Measurements from ENCODE around the gene PCDH17. TPM values are rescaled to one million over a fixed set of nuclear protein-coding genes. Genes with fewer than 3 reads are reported as not detected.

Gene PCDH17
- total RNA-seq, 2 experiments from 2014 or later = not detected

- DNase-seq (no peak), ATAC-seq (no peak)
- Mint-ChIP-seq H3K36me3 (ENCODE audit: low read depth) (peaks cover 6% of the 10 kb centered on the region), H3K4me1 (no peaks in the 10 kb centered on the region), H3K4me3 (no peak overlapping the region), H3K9me3 (ENCODE audit: low read depth) (peaks cover 4% of the 10 kb centered on the region), H3K27ac (no peak overlapping the region), H3K27me3 (peaks cover 18% of the 10 kb centered on the region)
- ChIA-PET CTCF (no interaction called here), POLR2A (no interaction called here)
- intact Hi-C loops (cut with DNase I, micrococcal nuclease) = no loop called here
Measured at GRCh38 chr13:57638186-57638890, 6.8 kb downstream of the PCDH17 start.

GRCh38 chr13:57640607-57641006, 9.1 kb downstream of the PCDH17 start:
- ChIA-PET POLR2A (no interaction called here), CTCF (interaction anchor here (0.7 to 1.5 kb wide), 2 partner anchors 13 to 1406 kb away, joined by 3 to 4 read pairs; no protein-coding TSS in a partner anchor)
- H3K27ac Mint-ChIP-seq = no peak overlapping the region
- no peaks in the 10 kb centered on the region for H3K4me1 Mint-ChIP-seq
- no peak overlapping the region for H3K4me3 Mint-ChIP-seq
- peaks cover 5% of the 10 kb centered on the region for H3K27me3 Mint-ChIP-seq
- intact Hi-C loops (cut with DNase I, micrococcal nuclease) = no loop called here
- H3K9me3 Mint-ChIP-seq (ENCODE audit: low read depth) = no peaks in the 10 kb centered on the region
- no peak for ATAC-seq
- DNase-seq = no peak
- no peaks in the 10 kb centered on the region for H3K36me3 Mint-ChIP-seq (ENCODE audit: low read depth)

- ATAC-seq (no peak), DNase-seq (no peak)
- no peaks in the 10 kb centered on the region for H3K4me1 Mint-ChIP-seq
- peaks cover 4% of the 10 kb centered on the region for H3K27me3 Mint-ChIP-seq
- intact Hi-C loops (cut with DNase I, micrococcal nuclease) = no loop called here
- POLR2A ChIA-PET = no interaction called here
- no peak overlapping the region for H3K27ac Mint-ChIP-seq
- H3K4me3 Mint-ChIP-seq = no peak overlapping the region
- H3K9me3 Mint-ChIP-seq (ENCODE audit: low read depth) = no peaks in the 10 kb centered on the region
- H3K36me3 Mint-ChIP-seq (ENCODE audit: low read depth) = no peaks in the 10 kb centered on the region
- CTCF ChIA-PET = no interaction called here
Measured at GRCh38 chr13:57641051-57641450, 9.5 kb downstream of the PCDH17 start.

- DNase-seq (no peak), ATAC-seq (no peak)
- no peaks in the 10 kb centered on the region for H3K4me1 Mint-ChIP-seq
- H3K9me3 Mint-ChIP-seq (ENCODE audit: low read depth) = no peaks in the 10 kb centered on the region
- no peak overlapping the region for H3K27ac Mint-ChIP-seq
- H3K4me3 Mint-ChIP-seq = no peak overlapping the region
- ChIA-PET POLR2A (no interaction called here), CTCF (interaction anchor here (0.7 kb wide), 1 partner anchor 20 kb away, joined by 3 read pairs; no protein-coding TSS in a partner anchor)
- no peaks in the 10 kb centered on the region for H3K36me3 Mint-ChIP-seq (ENCODE audit: low read depth)
- H3K27me3 Mint-ChIP-seq = no peaks in the 10 kb centered on the region
- intact Hi-C loops (cut with DNase I, micrococcal nuclease) = no loop called here
Measured at GRCh38 chr13:57644106-57644505, 12.6 kb downstream of the PCDH17 start.

- POLR2A ChIA-PET = no interaction called here
- ATAC-seq (no peak), DNase-seq (no peak)
- Mint-ChIP-seq H3K27ac (no peak overlapping the region), H3K27me3 (no peaks in the 10 kb centered on the region), H3K36me3 (ENCODE audit: low read depth) (no peaks in the 10 kb centered on the region), H3K4me1 (no peaks in the 10 kb centered on the region), H3K4me3 (no peak overlapping the region), H3K9me3 (ENCODE audit: low read depth) (no peaks in the 10 kb centered on the region)
- intact Hi-C loops (cut with DNase I, micrococcal nuclease) = no loop called here
- CTCF ChIA-PET = no interaction called here
Measured at GRCh38 chr13:57653229-57653989, 21.9 kb downstream of the PCDH17 start.

- no peak for ATAC-seq
- intact Hi-C loops (cut with DNase I, micrococcal nuclease) = no loop called here
- H3K27ac Mint-ChIP-seq = no peak overlapping the region
- H3K4me1 Mint-ChIP-seq = no peaks in the 10 kb centered on the region
- ChIA-PET POLR2A (no interaction called here), CTCF (no interaction called here)
- no peak for DNase-seq
- H3K27me3 Mint-ChIP-seq = no peaks in the 10 kb centered on the region
- H3K36me3 Mint-ChIP-seq (ENCODE audit: low read depth) = no peaks in the 10 kb centered on the region
- H3K9me3 Mint-ChIP-seq (ENCODE audit: low read depth) = peaks cover 2% of the 10 kb centered on the region
- H3K4me3 Mint-ChIP-seq = no peak overlapping the region
Measured at GRCh38 chr13:57665481-57665880, 33.9 kb downstream of the PCDH17 start.

- H3K4me3 Mint-ChIP-seq = no peak overlapping the region
- intact Hi-C loops (cut with DNase I, micrococcal nuclease) = no loop called here
- no peaks in the 10 kb centered on the region for H3K27me3 Mint-ChIP-seq
- H3K36me3 Mint-ChIP-seq (ENCODE audit: low read depth) = no peaks in the 10 kb centered on the region
- H3K9me3 Mint-ChIP-seq (ENCODE audit: low read depth) = peaks cover 2% of the 10 kb centered on the region
- H3K4me1 Mint-ChIP-seq = no peaks in the 10 kb centered on the region
- ChIA-PET POLR2A (no interaction called here), CTCF (interaction anchor here (0.9 kb wide), 1 partner anchor 18 kb away, joined by 3 read pairs; no protein-coding TSS in a partner anchor)
- ATAC-seq (no peak), DNase-seq (no peak)
- no peak overlapping the region for H3K27ac Mint-ChIP-seq
Measured at GRCh38 chr13:57666131-57666953, 34.8 kb downstream of the PCDH17 start.

GRCh38 chr13:57672168-57672567, 40.6 kb downstream of the PCDH17 start:
- ChIA-PET POLR2A (no interaction called here), CTCF (interaction anchor here (1.6 kb wide), 1 partner anchor 48 kb away, joined by 4 read pairs; no protein-coding TSS in a partner anchor)
- no peak for ATAC-seq
- H3K27me3 Mint-ChIP-seq = no peaks in the 10 kb centered on the region
- no peaks in the 10 kb centered on the region for H3K36me3 Mint-ChIP-seq (ENCODE audit: low read depth)
- no peaks in the 10 kb centered on the region for H3K4me1 Mint-ChIP-seq
- peaks cover 2% of the 10 kb centered on the region for H3K9me3 Mint-ChIP-seq (ENCODE audit: low read depth)
- intact Hi-C loops (cut with DNase I, micrococcal nuclease) = no loop called here
- no peak overlapping the region for H3K4me3 Mint-ChIP-seq
- no peak overlapping the region for H3K27ac Mint-ChIP-seq
- no peak for DNase-seq

- H3K4me1 Mint-ChIP-seq = no peaks in the 10 kb centered on the region
- DNase-seq (no peak), ATAC-seq (no peak)
- intact Hi-C loops (cut with DNase I, micrococcal nuclease) = no loop called here
- no peaks in the 10 kb centered on the region for H3K36me3 Mint-ChIP-seq (ENCODE audit: low read depth)
- peaks cover 2% of the 10 kb centered on the region for H3K9me3 Mint-ChIP-seq (ENCODE audit: low read depth)
- no peaks in the 10 kb centered on the region for H3K27me3 Mint-ChIP-seq
- H3K4me3 Mint-ChIP-seq = no peak overlapping the region
- ChIA-PET CTCF (interaction anchor here (1.6 kb wide), 1 partner anchor 49 kb away, joined by 4 read pairs; no protein-coding TSS in a partner anchor), POLR2A (no interaction called here)
- no peak overlapping the region for H3K27ac Mint-ChIP-seq
Measured at GRCh38 chr13:57673197-57673596, 41.7 kb downstream of the PCDH17 start.

GRCh38 chr13:57675526-57675925, 44.0 kb downstream of the PCDH17 start:
- POLR2A ChIA-PET = no interaction called here
- no peak overlapping the region for H3K4me3 Mint-ChIP-seq
- CTCF ChIA-PET = no interaction called here
- ATAC-seq (no peak), DNase-seq (no peak)
- H3K9me3 Mint-ChIP-seq (ENCODE audit: low read depth) = peaks cover 2% of the 10 kb centered on the region
- intact Hi-C loops (cut with DNase I, micrococcal nuclease) = no loop called here
- H3K27me3 Mint-ChIP-seq = no peaks in the 10 kb centered on the region
- H3K27ac Mint-ChIP-seq = no peak overlapping the region
- no peaks in the 10 kb centered on the region for H3K4me1 Mint-ChIP-seq
- no peaks in the 10 kb centered on the region for H3K36me3 Mint-ChIP-seq (ENCODE audit: low read depth)

- intact Hi-C loops (cut with DNase I, micrococcal nuclease) = no loop called here
- no peaks in the 10 kb centered on the region for H3K4me1 Mint-ChIP-seq
Measured at GRCh38 chr13:57680609-57681008, 49.1 kb downstream of the PCDH17 start.

More at GRCh38 chr13:57680609-57681008, 49.1 kb downstream of the PCDH17 start:
- no peaks in the 10 kb centered on the region for H3K27me3 Mint-ChIP-seq
- no peak overlapping the region for H3K27ac Mint-ChIP-seq
- H3K4me3 Mint-ChIP-seq = no peak overlapping the region
- ChIA-PET POLR2A (no interaction called here), CTCF (no interaction called here)
- peaks cover 2% of the 10 kb centered on the region for H3K9me3 Mint-ChIP-seq (ENCODE audit: low read depth)
- no peak for DNase-seq
- H3K36me3 Mint-ChIP-seq (ENCODE audit: low read depth) = no peaks in the 10 kb centered on the region
- no peak for ATAC-seq

Measured in activated CD4-positive, alpha-beta T cell treated with anti-CD3 and anti-CD28 coated beads for 36 hours (primary cell).